Measurements from ENCODE around the gene HOXB5. TPM values are rescaled to one million over a fixed set of nuclear protein-coding genes. Genes with fewer than 3 reads are reported as not detected.

The HOXB5 gene
- total and polyA plus RNA-seq, 2 of the 4 experiments (the other 2 are of a cell fraction): 0.54 to 18.0 TPM

DNA sequence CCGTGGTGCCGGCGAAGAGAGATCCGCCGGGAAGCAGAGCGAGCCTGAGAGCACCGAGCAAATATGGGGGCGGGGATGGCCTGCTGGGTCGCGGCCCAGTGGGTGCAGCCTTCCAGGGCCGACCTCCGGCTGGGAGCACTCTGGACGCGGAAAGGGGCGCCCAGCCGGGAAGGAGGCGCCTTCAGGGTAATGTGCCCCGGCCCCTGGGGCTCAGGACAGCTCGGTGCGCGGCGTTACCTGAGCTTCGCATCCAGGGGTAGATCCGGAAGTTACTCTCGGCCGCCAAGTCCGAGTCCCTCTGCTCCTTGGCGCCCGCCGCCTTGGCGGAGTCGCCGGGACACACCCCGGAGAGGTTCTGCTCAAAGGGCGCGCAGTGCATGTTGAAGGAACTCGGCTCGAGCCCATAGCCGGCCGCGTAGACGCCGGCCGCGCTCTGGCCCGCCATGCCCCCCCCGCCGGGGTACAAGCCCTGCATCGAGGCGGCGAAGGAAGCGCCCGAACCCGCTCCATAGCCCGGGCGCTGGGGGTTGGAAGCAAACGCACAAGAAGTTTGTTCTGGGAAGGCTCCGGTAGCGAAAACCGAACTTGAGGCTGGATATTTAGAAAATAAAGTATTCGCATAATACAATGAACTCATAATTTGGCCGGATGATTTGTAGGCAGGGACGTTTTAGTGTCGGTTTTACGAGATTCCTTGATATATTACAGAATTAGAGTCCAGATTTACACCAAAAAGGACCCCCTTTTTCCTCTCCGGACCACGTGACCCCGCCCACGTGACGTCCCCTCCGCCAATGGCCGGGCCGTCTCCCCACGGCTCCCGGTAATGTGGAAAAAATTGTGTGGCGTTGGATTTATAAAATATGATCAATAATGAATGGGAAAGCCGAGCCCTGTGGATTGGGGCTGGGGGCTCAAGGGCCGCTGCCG, 17.0 kb upstream of the HOXB5 start, which contains the start of gene HOXB7:
TSS of gene HOXB7 (minus strand) at position 736 of the 930 bp plus-strand sequence. CDS start at position 637, 99 bp downstream.
- Histone ChIP-seq H2AK5ac (ENCODE audit: low read depth, low read length) (peak within 1 kb of the TSS; percentile 84), H4K5ac (ENCODE audit: low read depth, low read length) (peak within 1 kb of the TSS; percentile 95), H2BK20ac (ENCODE audit: low read depth, low read length) (0 out of 2 replicates have a peak within 1 kb of the TSS, but pooled peaks have one; percentile 42), H2BK15ac (ENCODE audit: low read depth, low read length) (peak within 1 kb of the TSS; percentile 62; the same call in 2 of the 3 replicates), H3K23ac (ENCODE audit: low read depth, low read length) (peak within 1 kb of the TSS; percentile 90), H3K9me3 (ENCODE audit: control insufficient read depth, insufficient read depth, low read length) (no peaks in the 10 kb centered on the region), H3K36me3 (ENCODE audit: control insufficient read depth, insufficient read depth, low read length) (peaks cover 7% of the 10 kb centered on the region), H3K9me1 (ENCODE audit: insufficient read depth, low read length) (0 out of 2 replicates have a peak, but pooled peaks cover 3% of the 10 kb centered on the region), H3K56ac (ENCODE audit: extremely low read depth, insufficient read depth, low read length) (peak within 1 kb of the TSS; percentile 96), H3K4ac (ENCODE audit: low read depth, low read length) (peak within 1 kb of the TSS; percentile 82), H4K91ac (ENCODE audit: insufficient read depth, low read depth, low read length) (peak within 1 kb of the TSS; percentile 90), H2BK120ac (ENCODE audit: low read depth, low read length) (peak within 1 kb of the TSS; percentile 77), H3K27ac (ENCODE audit: insufficient read depth, low read length) (peak within 1 kb of the TSS; percentile 93), H3K27me3 (ENCODE audit: control insufficient read depth, insufficient read depth, low read length) (peaks cover 4% of the 10 kb centered on the region), H3K79me1 (ENCODE audit: low read depth in 1 of 2, low read length in 2 of 2) (peaks cover 9 to 40% of the 10 kb centered on the region in 2 experiments; a peak in 3 of 4 replicates), H3K9ac (ENCODE audit: low read depth, low read length) (peak within 1 kb of the TSS; percentile 97), H3K4me1 (ENCODE audit: control insufficient read depth, insufficient read depth, low read length) (peaks cover 14% of the 10 kb centered on the region), H3K14ac (replicated peaks; ENCODE audit: low read depth, low read length) (peak within 1 kb of the TSS; percentile 69), H3K18ac (ENCODE audit: low read depth, low read length) (peak within 1 kb of the TSS; percentile 81), H4K8ac (ENCODE audit: low read depth in 2 of 2, low read length in 2 of 2) (peak within 1 kb of the TSS; percentile 93 to 95), H2AFZ (replicated peaks; ENCODE audit: low read length, poor library complexity) (peak within 1 kb of the TSS; percentile 94), H4K20me1 (ENCODE audit: insufficient read depth, low read length) (no peaks in the 10 kb centered on the region), H2BK5ac (ENCODE audit: low read depth, low read length, poor library complexity, severe bottlenecking) (peak within 1 kb of the TSS; percentile 87), H2AK9ac (replicated peaks; ENCODE audit: low read depth, low read length, poor library complexity) (peak within 1 kb of the TSS; percentile 96), H3K4me2 (ENCODE audit: low read depth, low read length) (peak within 1 kb of the TSS; percentile 91), H3K4me3 (ENCODE audit: insufficient read depth, low read depth, low read length) (peak within 1 kb of the TSS; percentile 63)
- ChIA-PET CTCF (interaction anchor here (0.7 kb wide), 1 partner anchor 16 kb away, joined by 4 read pairs; no protein-coding TSS in a partner anchor), POLR2A (ENCODE audit: unreplicated experiment) (interaction anchor here (0.5 to 1.1 kb wide), 3 partner anchors 11 to 264 kb away, joined by 3 to 5 read pairs (median 4); no protein-coding TSS in a partner anchor)
- intact Hi-C loops (cut with micrococcal nuclease) (loop anchor here (1.0 kb wide), 1 partner anchor 12 kb away; no protein-coding TSS in a partner anchor), dilution Hi-C loops (cut with HindIII; ENCODE audit: low sequenced_read_pairs, unreplicated experiment) (no loop called here), in situ Hi-C loops (cut with MboI; ENCODE audit: low sequenced_read_pairs) (no loop called here)
- BruUV-seq (replicated peaks): no TSS peak
- 0% methylated on average over 11 of the region's 79 CpGs; no CpG with 5 or more reads in 1 of the 2 experiments for WGBS, 2 experiments (ENCODE audit: extremely low coverage in 2 of 2, insufficient read length in 1 of 2)
- ATAC-seq (ENCODE audit: low read depth): peak; percentile 50
- DNase-seq: peak; percentile 62
- TF ChIP-seq RCOR1 (IDR thresholded peaks at IDR 0.05; ENCODE audit: insufficient replicate concordance, low read length) (no peak), POLR2A (IDR thresholded peaks at IDR 0.05; ENCODE audit: low read depth, low read length) (no peak), NFE2L2 (IDR thresholded peaks at IDR 0.05; ENCODE audit: low read depth, low read length) (no peak), MAZ (IDR thresholded peaks at IDR 0.05; ENCODE audit: borderline replicate concordance, low read depth, low read length) (peak; percentile 7; the same call in 1 of the 2 replicates), RFX5 (IDR thresholded peaks at IDR 0.05; ENCODE audit: low read depth, low read length) (no peak), SMC3 (IDR thresholded peaks at IDR 0.05; ENCODE audit: low read depth, low read length) (no peak), MXI1 (IDR thresholded peaks at IDR 0.05; ENCODE audit: borderline replicate concordance, low read depth, low read length) (no peak; the same call in 1 of the 2 replicates), FOS (IDR thresholded peaks at IDR 0.05; ENCODE audit: low read depth, low read length) (peak; percentile 91), BHLHE40 (IDR thresholded peaks at IDR 0.05; ENCODE audit: low read depth, low read length) (no peak), CHD1 (IDR thresholded peaks at IDR 0.05; ENCODE audit: low read depth, low read length) (no peak), RAD21 (IDR thresholded peaks at IDR 0.05; ENCODE audit: low read length) (no peak)
- TF ChIP-seq, protein P1, sequence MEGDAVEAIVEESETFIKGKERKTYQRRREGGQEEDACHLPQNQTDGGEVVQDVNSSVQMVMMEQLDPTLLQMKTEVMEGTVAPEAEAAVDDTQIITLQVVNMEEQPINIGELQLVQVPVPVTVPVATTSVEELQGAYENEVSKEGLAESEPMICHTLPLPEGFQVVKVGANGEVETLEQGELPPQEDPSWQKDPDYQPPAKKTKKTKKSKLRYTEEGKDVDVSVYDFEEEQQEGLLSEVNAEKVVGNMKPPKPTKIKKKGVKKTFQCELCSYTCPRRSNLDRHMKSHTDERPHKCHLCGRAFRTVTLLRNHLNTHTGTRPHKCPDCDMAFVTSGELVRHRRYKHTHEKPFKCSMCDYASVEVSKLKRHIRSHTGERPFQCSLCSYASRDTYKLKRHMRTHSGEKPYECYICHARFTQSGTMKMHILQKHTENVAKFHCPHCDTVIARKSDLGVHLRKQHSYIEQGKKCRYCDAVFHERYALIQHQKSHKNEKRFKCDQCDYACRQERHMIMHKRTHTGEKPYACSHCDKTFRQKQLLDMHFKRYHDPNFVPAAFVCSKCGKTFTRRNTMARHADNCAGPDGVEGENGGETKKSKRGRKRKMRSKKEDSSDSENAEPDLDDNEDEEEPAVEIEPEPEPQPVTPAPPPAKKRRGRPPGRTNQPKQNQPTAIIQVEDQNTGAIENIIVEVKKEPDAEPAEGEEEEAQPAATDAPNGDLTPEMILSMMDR (conservative IDR thresholded peaks at IDR 0.05; ENCODE audit: low read depth, low read length): no peak
- TF ChIP-seq, protein P2, sequence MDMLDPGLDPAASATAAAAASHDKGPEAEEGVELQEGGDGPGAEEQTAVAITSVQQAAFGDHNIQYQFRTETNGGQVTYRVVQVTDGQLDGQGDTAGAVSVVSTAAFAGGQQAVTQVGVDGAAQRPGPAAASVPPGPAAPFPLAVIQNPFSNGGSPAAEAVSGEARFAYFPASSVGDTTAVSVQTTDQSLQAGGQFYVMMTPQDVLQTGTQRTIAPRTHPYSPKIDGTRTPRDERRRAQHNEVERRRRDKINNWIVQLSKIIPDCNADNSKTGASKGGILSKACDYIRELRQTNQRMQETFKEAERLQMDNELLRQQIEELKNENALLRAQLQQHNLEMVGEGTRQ (IDR thresholded peaks at IDR 0.05; ENCODE audit: low read depth, low read length): peak; percentile 100
